Measurements from ENCODE around the gene CITED4.

CITED4 gene

GRCh38 chr1:40851643-40852042 is 10.5 kb downstream of the CITED4 start:
- DNase-seq = no peak

GRCh38 chr1:40849801-40850592 is 12.2 kb downstream of the CITED4 start:
- peak; percentile 68 for DNase-seq

DNA sequence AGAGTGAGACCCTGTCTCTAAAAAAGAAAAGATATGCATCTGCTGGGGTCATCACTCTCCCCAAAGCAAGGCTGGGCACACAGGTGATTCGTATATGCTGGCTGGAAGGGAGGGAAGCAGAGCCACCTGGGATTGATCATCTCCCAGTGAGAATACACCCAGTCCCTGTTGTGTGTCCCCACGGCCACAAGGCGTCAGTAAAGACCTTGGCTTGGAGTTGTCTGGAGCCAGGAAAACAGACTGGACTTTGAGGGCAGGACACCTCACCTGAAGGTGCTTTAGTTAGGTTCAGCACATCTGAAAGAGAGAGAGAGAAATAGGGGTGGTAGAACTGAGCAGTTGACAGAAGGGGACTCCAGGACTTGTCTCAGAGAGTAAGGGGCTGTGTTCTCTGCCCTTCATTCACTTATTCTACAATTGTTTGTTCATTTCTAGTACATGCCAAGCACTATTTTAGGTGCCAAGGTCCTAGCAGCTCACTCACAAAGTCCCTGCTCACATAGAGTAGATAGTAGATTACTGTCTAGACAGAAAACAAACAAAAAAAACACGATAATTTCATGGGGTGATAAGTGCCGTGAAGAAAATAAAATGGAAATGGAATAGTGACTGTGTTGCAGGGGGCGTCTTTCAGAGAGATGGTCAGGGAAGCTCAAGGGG is 13.5 kb downstream of the CITED4 start:
- no peak for DNase-seq

DNA sequence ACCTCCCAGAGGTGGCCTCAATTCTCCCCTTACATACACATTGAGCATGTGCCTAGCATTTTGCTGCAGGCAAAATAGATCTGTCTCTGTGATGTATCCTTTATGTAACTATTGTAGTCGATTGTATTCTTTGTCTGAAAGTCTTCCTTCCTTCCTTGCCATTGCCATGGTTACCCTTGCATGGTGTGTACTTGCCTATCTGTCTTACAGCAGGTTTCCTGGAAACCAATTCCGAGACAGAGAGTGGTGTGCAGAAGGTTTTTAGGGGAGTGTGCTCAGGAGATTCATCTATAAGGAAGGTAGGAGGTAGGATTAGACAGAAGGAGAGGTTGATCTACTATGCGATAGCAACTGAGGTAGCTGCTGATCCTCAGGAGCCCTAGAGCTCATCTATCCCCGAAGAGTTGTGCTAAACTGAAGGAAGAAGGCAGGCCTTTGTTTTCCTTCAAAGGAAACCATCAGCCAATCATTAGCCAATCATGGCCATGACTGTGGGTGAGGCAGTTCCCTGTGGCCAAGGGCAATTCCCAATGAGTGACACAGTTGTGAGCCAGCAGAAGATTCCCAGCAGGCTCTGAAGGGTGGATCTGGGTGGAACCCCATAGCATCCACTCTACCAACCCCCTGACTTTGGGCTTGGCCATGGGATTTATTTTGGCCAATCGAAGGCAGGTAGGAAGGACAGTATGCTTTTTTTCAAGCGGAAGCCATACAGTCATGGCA is 15.0 kb downstream of the CITED4 start:
- no peak for DNase-seq

DNA sequence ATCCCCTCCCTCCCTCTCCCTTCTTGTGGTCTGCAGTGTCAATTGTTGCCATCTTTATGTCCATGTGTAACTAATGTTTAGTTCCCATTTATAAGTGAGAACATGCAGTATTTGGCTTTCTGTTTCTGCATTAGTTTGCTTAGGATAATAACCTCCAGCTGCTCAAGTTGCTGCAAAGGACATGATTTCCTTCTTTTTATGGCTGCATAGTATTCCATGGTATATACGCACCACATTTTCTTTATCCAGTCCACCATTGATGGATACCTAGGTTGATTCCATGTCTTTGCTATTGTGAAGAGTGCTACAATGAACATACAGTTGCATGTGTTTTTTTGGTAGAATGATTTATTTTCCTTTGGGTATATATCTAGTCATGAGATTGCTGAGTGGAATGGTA is 16.3 kb downstream of the CITED4 start:
- DNase-seq = no peak

GRCh38 chr1:40844887-40845878 is 17.0 kb downstream of the CITED4 start:
- no peak for DNase-seq

DNA sequence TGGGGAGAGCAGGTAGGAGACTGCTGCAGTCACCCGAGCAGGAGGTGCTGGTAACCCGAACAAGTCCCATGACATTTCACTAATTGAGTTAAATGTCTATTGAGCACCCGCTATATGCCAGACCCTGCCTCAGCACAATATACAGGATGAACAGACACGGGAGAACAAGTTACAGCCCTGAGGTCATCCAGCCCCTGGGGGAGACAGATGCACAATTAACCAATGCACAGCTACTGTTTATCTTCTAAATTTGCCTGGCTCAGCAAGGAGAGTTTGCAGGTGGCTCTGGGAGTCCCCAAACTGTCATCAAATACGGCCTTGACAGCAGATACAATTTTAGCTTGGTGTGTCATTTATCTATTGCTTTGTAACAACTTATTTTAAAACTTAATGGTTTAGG is 18.1 kb downstream of the CITED4 start:
- DNase-seq = no peak

DNA sequence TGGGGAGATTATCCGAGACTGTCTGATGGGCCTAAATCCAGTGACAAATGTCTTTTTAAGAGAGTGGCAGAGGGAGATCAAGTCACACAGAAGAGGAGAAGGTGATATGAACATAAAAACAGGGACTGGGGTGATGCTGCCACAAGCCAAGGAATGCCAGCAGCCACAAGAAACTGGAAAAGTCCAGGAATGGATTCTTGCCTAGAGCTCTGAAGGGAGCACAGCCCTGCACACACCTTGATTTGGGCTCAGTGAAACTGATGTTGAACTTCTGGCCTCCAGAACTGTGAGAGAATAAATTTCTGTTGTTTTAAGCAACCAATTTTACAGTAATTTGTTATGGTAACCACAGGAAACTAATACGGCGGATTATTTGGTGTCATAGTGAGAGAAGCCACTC is 19.5 kb downstream of the CITED4 start:
- DNase-seq = no peak

DNA sequence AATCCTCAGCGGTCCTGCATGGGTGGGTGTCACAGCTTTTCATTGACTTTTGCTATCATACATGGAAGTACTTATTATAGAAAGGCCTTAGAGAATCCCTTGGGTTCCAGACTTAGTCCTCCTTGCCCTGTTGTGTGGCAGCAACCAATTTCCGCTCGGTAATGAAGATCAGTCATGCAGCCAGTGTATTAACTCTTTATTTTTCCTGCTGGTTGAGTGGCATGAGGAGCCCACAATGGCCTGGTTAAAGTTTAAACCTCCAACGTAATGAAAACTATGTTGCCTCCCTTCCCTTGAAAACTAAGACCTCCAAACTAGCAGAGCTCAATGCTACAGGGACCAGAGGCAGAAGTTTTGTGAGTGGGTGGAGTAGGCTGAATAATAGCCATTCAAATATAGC is 20.0 kb downstream of the CITED4 start:
- DNase-seq = no peak

DNA sequence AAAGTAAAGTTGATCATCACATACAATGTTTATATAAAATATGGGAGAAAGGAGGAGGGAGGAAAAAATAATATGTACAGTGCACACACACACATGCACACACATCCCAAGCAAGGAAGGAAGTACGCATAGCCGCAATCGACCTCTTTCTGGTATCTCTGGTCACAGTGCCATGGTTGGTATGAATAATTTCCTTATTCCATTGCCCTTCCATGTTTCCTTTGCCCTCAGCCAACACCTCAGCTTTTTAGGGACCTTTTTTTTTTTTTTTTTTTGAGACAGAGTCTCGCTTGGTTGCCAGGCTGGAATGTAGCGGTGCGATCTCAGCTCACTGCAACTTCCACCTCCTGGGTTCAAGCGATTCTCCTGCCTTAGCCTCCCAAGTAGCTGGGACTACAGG is 20.6 kb downstream of the CITED4 start:
- DNase-seq = no peak

DNA sequence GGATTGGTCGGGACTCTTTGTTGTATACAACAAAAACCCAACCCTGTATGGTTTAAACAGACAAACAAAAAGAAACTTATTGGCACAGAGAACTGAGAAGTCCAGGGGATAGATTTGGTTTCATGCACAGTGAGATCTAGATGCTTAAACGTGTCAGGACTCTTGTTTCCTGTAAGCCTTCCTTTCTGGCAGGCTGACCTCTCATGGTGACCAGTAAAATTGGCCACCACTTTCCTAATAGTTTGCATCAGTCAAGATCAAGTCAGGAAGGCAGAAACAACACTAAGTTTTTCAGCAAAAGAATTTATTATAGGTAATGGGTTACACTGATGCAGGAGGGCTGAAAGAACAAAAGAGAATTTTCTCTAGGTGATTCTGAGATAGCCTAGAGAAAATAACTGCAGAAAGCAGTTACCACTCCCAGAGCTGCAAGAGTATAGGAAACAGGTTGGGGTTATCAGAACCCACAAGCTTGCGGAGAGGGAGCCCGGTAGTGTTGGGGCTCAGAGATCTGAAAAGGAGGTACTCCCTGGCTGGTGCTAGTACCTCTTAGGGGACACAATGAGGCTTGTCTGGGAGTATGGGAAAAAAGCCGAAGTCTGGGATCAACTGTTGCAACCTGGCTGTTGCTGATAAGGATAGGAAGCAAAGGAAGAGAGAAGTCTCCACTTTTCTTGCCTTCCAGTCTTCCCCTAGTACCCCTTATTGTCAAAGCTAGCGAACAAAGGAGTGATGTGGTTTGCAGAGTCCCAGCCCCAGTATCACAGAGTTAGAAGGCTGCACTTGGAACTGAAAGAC is 21.4 kb downstream of the CITED4 start:
- DNase-seq = no peak

DNA sequence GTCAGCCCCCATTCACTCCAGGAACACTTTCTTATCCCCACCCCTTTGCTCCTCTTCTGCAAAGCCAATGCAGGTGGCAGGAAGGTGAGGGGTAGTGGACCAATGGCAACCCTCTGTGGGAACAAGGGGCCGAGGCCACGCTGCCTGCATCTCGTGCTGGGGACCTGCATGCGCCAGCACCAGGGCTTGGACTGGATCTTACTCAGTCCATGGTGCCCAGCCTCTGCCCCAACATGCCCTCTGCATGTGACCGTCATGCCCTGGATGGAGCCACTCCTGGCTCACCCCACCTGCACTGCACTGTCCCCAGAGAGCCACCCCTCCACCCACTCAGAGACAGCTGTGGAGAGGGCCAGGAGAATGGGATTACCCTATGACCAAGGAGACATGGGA is 22.2 kb downstream of the CITED4 start:
- DNase-seq = no peak

GRCh38 chr1:40838980-40839942 is 22.9 kb downstream of the CITED4 start:
- no peak for DNase-seq

DNA sequence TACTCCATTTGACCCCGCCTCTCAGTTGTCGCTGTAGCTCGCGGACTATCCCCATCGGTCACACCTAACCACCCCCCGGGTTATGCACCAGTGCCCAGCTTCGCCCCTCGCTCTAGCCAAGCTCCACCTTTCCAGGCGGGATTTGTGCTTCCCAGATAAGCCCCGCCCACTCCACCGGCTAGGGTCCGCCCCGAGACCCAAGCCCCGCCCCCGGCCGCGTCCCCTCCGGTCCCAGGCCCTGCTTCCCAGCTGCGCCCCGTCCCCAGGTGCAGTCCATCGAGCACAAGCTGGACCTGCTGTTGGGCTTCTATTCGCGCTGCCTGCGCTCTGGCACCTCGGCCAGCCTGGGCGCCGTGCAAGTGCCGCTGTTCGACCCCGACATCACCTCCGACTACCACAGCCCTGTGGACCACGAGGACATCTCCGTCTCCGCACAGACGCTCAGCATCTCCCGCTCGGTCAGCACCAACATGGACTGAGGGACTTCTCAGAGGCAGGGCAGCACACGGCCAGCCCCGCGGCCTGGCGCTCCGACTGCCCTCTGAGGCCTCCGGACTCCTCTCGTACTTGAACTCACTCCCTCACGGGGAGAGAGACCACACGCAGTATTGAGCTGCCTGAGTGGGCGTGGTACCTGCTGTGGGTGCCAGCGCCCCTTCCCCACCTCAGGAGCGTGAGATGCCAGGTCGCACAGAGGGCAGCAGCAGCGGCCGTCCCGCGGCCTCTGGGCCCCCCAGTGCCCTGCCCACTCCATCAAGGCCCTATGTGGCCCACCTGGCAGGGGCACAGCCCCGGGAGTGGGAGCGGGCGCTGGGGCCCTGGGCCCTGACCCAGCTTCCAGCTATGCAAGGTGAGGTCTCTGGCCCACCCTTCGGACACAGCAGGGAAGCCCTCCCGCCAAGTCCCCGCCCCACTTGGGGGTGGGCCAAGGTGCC is 23.9 kb downstream of the CITED4 start:
- no peak for DNase-seq

- no peak for DNase-seq
Observed at GRCh38 chr1:40837601-40838000, 24.6 kb downstream of the CITED4 start.

DNA sequence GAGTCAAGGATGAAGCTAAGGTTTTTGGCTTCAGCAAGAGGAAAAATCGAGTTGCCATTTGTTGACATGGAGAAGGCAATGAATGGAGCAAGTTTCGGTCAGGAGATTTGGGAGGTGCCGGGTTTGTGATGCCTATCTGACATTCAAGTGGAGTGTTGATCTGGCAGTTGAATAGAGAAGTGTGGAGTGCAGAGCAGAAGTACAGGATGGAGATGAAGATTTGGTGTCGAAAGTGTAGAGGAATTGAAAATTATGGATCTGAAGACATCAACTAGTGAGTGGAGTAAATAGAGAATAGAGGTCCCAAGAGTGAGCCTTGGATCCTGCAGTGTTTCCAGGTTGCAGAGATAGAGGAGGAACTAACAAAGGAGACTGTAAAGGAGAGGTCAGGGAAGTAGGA is 25.9 kb downstream of the CITED4 start:
- no peak for DNase-seq

GRCh38 chr1:40834968-40835545 is 27.1 kb downstream of the CITED4 start:
- no peak for DNase-seq

- DNase-seq = no peak
Observed at GRCh38 chr1:40833979-40834378, 28.2 kb downstream of the CITED4 start.

All from left hindlimb (tissue), 1 donor.